Activated CD4-positive, alpha-beta T cell treated with anti-CD3 and anti-CD28 coated beads, Interleukin-2, Interleukin-6, amounts not matched to agents 100 ng/mL and 50 ng/mL, durations not matched to agents 16 hours and 8 hours (primary cell): ENCODE results near the gene GALNT5.
"Not testable (repeated sequence)": the region's sequence is repeated elsewhere in the genome, so short reads cannot be mapped to it uniquely, and the experiment has no call there.

ENCODE experiments used
- DNase-seq: peaks from one replicate; pipeline ENCODE4 v3.0.0-alpha.2; 2020

Gene GALNT5

GRCh38 chr2:157252529-157252928 lies 5.0 kb upstream of the GALNT5 start:
- DNase-seq = no peak

GRCh38 chr2:157254041-157254440 lies 3.5 kb upstream of the GALNT5 start:
- DNase-seq = no peak

- DNase-seq = no peak
These were observed 1.8 kb upstream of the GALNT5 start for GRCh38 chr2:157255746-157256145.

GRCh38 chr2:157256626-157257025 lies 879 bp upstream of the GALNT5 start:
- DNase-seq = peak; percentile 84

GRCh38 chr2:157258520-157259326 lies 1.2 kb downstream of the GALNT5 start:
- no peak for DNase-seq

- DNase-seq = no peak
These were observed 1.9 kb downstream of the GALNT5 start for GRCh38 chr2:157259386-157259785.

GRCh38 chr2:157259960-157260359 lies 2.5 kb downstream of the GALNT5 start:
- no peak for DNase-seq

DNA sequence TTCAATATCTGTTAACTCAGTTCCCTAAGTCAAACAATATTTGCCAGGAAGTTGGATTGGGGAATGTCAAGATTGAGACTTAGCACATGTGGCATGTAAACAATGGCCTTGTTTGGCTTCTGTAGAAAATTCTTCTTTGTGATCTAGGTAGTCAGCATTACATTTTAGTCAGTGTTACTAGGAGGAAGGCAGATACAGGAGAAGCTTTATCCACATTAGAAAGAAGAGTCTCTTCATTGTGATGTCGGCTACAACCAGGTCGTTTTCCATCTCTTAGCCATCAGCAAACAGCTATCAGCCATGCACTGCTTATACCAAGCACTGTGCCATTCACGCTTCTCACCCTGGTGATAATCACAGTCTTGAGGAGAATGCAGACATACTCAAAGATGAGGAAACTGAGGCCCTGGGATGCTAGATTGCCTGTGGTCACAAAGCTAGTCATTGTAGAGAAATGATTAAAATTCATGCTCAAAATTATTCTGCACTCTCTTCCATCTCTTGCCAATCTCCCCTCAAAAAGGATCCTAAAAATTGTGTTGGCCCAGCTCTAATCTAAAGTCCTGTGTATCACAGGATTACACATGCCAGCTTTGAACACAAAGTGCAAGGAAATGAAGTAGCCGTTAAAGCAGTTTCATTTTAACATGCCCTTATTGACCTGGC lies 3.2 kb downstream of the GALNT5 start:
- no peak for DNase-seq

DNA sequence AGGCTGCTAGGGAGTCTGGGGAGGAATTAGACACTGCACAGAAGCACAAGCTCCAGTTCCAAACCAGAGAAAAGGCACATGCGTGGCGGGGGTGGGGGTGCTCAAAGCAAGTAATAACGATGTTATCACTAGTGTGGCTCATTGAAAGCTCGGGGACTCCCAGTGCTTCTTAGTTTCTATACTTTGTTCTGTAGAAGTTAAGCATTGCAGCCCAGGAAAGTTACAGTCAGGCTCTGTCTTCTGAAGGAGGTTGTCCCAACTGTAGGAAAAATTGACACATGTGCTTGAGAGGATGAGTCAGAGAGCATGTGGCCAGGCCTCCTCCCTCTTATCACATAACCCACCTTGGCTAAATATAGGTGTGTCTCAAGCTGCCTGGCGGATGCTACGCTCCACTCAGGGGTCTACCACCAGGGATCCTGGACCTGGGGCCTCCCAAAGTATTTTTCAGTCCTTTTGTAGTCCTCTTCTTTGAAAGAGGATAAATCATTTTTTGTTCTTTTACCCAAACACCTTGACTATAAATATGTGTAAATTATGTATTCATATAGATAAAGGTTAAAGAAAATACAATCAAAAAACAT lies 3.8 kb downstream of the GALNT5 start:
- peak; percentile 69 for DNase-seq

DNA sequence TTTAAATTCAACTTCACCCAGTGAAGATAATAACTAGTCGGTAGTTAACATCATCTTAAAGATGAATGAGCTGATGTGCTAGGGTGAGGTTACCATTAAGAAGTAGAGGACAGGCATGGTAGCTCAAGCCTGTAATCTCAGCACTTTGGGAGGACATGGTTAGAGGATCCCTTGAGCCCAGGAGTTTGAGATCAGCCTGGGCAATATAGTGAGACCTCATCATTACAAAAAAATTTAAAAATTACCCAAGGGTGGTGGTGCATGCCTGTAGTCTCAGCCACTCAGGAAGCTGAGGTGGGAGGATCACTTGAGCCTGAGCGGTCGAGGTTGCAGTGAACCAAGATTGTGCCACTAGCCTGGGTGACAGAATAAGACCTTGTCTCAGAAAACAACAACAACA lies 4.7 kb downstream of the GALNT5 start:
- DNase-seq = no peak

DNA sequence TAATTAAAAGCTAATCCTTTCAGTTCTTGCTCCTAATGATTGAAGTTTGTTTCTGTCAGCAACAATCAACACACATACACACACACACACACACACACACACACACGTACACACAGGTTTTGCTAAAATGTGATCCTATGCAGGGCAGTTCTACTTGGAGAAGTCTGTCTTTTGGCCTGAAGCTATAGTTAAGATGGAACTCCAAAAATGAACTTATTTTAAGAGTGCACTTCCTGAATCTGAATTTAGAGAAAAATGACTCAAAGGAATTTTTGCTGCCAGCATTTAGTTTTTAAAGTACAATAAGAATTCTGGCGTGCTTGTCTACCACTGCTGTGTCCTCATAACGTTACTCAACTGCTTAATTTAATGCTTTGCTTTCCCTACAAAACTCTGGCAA lies 6.6 kb downstream of the GALNT5 start:
- DNase-seq = no peak

GRCh38 chr2:157265825-157266224 lies 8.3 kb downstream of the GALNT5 start:
- no peak for DNase-seq

DNA sequence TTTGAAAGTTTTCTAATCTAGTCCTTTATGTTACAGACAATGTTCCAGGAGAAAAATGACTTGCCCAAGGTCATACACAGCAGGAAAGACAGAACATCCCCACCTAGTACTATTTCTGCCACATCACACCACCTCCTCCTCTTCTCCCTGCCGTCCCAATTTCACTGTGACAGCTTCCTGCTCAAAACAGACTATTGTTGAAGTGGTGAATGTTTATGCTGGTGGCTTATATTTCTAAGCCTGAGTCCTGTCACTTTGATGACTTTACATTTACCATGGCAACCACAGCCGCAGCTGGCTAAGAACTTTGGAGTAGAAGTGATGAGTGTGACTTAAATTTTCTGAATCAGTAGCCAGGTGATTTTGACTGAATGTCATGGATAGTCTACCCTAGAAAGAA lies 10.0 kb downstream of the GALNT5 start:
- peak; percentile 26 for DNase-seq

DNA sequence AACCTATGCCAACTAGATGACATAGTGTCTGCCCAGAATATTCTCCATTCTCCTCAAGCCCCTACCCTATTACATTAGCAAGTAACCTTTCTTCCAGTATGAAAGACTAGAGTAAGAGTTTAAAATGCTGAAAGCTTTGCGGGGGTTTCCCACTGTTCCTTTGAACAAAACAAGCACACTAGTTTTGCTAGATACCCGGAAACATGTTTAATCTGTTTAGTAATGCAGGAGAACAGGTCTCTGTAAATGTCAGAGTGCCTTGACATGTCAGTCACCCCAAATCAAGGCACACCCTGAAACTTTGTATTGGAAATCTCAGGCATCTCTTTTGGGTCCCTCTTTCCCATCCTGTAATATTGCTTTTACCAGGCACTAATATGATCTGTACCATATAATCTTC lies 11.6 kb downstream of the GALNT5 start:
- DNase-seq = no peak

GRCh38 chr2:157269922-157270321 lies 12.4 kb downstream of the GALNT5 start:
- no peak for DNase-seq

DNA sequence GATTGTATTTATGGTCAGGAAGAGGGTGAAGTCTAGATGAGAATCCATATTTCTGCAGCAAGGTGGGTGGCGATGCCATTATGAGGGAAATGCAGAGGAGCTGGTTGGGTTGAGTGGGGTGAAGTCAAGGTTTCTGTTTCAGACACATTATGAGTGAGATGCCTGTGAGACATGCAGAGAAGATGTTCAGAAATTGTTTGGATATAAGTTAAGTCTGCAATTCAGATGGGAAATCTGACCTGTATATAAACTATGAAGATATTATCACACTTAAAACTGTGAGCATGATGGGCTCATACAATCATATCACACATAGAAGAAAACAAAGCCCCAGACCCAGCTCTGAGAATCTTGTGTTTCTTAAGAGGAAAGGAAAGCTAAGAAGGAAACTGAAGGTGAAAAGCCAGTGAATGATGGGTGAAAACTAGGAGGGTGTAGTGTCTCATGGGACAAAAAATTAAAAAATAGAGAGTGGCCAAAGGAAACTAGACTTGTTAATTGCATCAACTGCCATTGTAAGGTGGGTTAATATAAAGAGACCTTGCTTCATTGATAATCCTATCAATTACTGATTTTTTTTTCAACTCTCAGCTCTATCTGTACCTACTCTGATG lies 14.2 kb downstream of the GALNT5 start:
- DNase-seq = peak; percentile 32

DNA sequence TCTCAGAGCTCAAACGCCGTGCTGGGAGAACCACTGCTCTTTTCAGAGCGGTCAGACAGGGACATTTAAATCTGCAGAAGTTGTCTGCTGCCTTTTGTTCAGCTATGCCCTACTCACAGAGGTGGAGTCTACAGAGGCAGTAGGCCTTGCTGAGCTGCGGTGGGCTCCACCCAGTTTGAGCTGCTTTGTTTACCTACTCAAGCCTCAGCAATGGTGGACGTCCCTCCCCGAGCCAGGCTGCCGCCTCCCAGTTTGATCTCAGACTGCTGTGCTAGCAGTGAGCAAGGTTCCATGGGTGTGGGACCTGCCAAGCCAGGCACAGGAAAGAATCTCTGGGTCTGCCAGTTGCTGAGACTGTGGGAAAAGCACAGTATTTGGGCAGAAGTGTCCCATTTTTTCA lies 21.8 kb downstream of the GALNT5 start:
- DNase-seq = not testable (repeated sequence)

DNA sequence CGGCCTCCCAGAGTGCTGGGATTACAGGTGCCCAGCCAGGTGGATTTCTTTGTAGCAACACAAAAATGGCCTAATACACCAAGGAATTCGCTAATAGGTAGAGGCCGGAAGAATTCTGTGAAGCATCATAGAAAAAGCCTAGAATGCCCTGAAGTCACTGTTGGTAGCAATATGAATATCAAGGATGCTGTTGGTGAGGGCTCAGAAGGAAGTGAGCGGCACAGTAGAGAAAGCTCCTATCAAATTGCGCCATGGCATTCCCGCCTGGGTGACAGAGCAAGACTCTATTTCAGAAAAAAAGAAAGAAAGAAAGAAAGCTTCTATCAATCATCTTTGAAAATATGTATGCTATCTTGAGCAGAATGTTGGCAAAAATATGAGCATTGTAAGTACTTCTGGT lies 23.8 kb downstream of the GALNT5 start:
- no peak for DNase-seq

- DNase-seq = no peak
These were observed 26.0 kb downstream of the GALNT5 start for GRCh38 chr2:157283468-157283867.

DNA sequence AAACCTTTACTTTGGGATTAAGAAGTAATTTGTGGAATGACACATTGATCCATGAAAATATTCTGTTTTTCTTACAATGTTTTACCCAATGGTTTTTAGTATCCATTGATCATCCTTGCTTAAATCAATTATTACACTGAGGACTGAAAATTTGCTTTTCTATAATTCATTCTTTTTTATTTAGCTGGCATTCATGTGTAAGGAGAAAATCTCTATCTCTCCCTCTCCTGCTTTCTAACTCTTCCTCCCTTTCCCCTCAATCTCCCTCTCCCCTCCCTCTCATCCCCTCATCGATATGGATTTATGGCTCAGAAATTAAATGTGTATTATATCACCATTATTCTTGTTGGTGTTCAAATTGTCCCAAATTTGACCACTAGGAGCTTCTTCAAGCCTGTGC lies 29.7 kb downstream of the GALNT5 start:
- no peak for DNase-seq

GRCh38 chr2:157290525-157290924 lies 33.0 kb downstream of the GALNT5 start:
- DNase-seq = no peak

DNA sequence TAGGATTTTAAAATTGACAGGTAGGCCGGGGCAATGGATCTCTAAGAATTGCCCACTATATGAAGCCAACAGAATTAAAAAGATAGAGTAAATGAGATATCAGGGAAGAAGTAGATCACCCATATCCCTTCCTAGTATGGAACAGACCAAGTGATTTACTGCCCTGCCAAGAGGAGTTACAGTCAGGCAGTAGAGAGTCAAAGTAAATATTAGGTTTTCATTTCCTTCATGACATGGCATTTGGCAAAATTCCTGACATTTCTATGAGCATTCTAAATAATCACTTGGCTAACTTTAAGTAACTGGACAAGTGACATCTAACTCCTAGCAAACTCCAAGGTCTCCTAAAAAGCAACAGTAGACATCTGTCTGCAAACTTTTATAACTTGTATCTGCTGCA lies 33.5 kb downstream of the GALNT5 start:
- no peak for DNase-seq

GRCh38 chr2:157292853-157293252 lies 35.3 kb downstream of the GALNT5 start:
- no peak for DNase-seq

DNA sequence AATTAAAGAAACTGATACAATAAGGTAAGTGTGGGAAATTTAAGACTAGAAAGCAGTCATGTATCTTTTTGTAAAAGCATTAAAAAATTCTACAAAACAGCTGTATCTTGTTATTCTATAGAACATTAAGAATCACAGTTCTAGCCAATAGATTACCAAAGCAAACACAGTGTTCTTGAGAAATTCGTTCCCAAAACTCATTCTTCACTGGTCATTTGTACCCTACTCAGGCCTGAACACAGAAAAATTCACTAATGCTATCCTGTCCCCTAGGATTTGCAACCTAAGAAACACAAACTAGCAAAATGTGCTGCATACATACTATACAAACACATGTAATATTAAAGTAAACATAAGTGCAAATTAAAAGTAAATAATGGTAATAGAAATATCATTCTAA lies 39.0 kb downstream of the GALNT5 start:
- DNase-seq = no peak
